Activated CD4-positive, alpha-beta memory T cell treated with anti-CD3 and anti-CD28 coated beads for 36 hours (primary cell): ENCODE measurements around the gene MTARC2. TPM values are rescaled to one million over a fixed set of nuclear protein-coding genes. Genes with fewer than 3 reads are reported as not detected.

Source experiments
- CTCF ChIA-PET: fragments of 350-600 bp; sonication (Branson Sonifier 250); formaldehyde crosslinking; loops from one replicate; lab custom pipeline; 2021; ENCODE audit warnings: antibody characterized with exemption, inconsistent platforms; lab: Charles Lee
- POLR2A ChIA-PET: fragments of 350-600 bp; sonication (Branson Sonifier 250); formaldehyde crosslinking; loops from one replicate; lab custom pipeline; 2021; ENCODE audit warnings: antibody characterized with exemption; lab: Charles Lee
- DNase-seq: peaks from one replicate; pipeline ENCODE4 v3.0.0-alpha.2; 2020
- H3K27ac Mint-ChIP-seq: one replicate; pipeline ENCODE4 v1.8.0; 2021; ENCODE audit warnings: mixed read lengths
- H3K27me3 Mint-ChIP-seq: one replicate; pipeline ENCODE4 v1.8.0; 2021; ENCODE audit warnings: mixed read lengths
- H3K36me3 Mint-ChIP-seq: one replicate; pipeline ENCODE4 v1.8.0; 2021; ENCODE audit warnings: mixed read lengths
- H3K4me1 Mint-ChIP-seq: one replicate; pipeline ENCODE4 v1.8.0; 2021; ENCODE audit warnings: low read depth, mixed read lengths
- H3K4me3 Mint-ChIP-seq: one replicate; pipeline ENCODE4 v1.8.0; 2021; ENCODE audit warnings: mild to moderate bottlenecking, mixed read lengths
- H3K9me3 Mint-ChIP-seq: one replicate; pipeline ENCODE4 v1.8.0; 2021; ENCODE audit warnings: mixed read lengths
- intact Hi-C: fragments of 100-400 bp; cut with micrococcal nuclease; formaldehyde crosslinking; loops from one replicate; pipeline ENCODE4 v1.15.1; 2023
- total RNA-seq, 2 experiments: library from RNA; stranded (reverse); gene quantifications; one replicate each; pipeline ENCODE4 v1.2.3, GENCODE V29; 2021

The MTARC2 gene
- total RNA-seq, 2 experiments from 2014 or later = not detected

- Mint-ChIP-seq H3K27ac (no peak overlapping the region), H3K4me3 (no peak overlapping the region), H3K36me3 (no peaks in the 10 kb centered on the region), H3K9me3 (no peaks in the 10 kb centered on the region), H3K4me1 (no peaks in the 10 kb centered on the region), H3K27me3 (peaks cover 7% of the 10 kb centered on the region)
- CTCF ChIA-PET = interaction anchor here (1.0 to 1.7 kb wide), 3 partner anchors 8 to 39 kb away, joined by 3 to 8 read pairs (median 4); no protein-coding TSS in a partner anchor
- POLR2A ChIA-PET = no interaction called here
- DNase-seq = no peak
- intact Hi-C loops = loop anchor here (10.0 kb wide), 1 partner anchor 588 kb away; no protein-coding TSS in a partner anchor
Measured at GRCh38 chr1:220772846-220773245, 24.7 kb downstream of the MTARC2 start.

- CTCF ChIA-PET = interaction anchor here (0.6 to 3.0 kb wide), 17 partner anchors 10 to 588 kb away, joined by 3 to 20 read pairs (median 4); partner anchors contain the start of genes MTARC1 and MTARC2
- POLR2A ChIA-PET = no interaction called here
- no peaks in the 10 kb centered on the region for H3K4me1 Mint-ChIP-seq
Measured at GRCh38 chr1:220775240-220775853, 27.2 kb downstream of the MTARC2 start.

GRCh38 chr1:220776254-220776653 lies 28.1 kb downstream of the MTARC2 start:
- peaks cover 3% of the 10 kb centered on the region for H3K27me3 Mint-ChIP-seq
- POLR2A ChIA-PET = no interaction called here
- no peaks in the 10 kb centered on the region for H3K9me3 Mint-ChIP-seq
- intact Hi-C loops = loop anchor here (1.0 to 10.0 kb wide), 3 partner anchors 86 to 591 kb away; partner anchors contain the start of gene C1orf115
- H3K27ac Mint-ChIP-seq = no peak overlapping the region
- H3K4me1 Mint-ChIP-seq = no peaks in the 10 kb centered on the region
- H3K4me3 Mint-ChIP-seq = no peak overlapping the region
- CTCF ChIA-PET = interaction anchor here (0.6 to 3.0 kb wide), 17 partner anchors 9 to 663 kb away, joined by 3 to 20 read pairs (median 4); partner anchors contain the start of gene MTARC1
- H3K36me3 Mint-ChIP-seq = no peaks in the 10 kb centered on the region
- DNase-seq = no peak

More at GRCh38 chr1:220775240-220775853, 27.2 kb downstream of the MTARC2 start:
- Mint-ChIP-seq H3K4me3 (no peak overlapping the region), H3K9me3 (no peaks in the 10 kb centered on the region), H3K36me3 (no peaks in the 10 kb centered on the region), H3K27ac (no peak overlapping the region), H3K27me3 (peaks cover 3% of the 10 kb centered on the region)
- DNase-seq = peak; percentile 49
- intact Hi-C loops = loop anchor here (5.0 to 10.0 kb wide), 2 partner anchors 483 to 591 kb away; no protein-coding TSS in a partner anchor

- intact Hi-C loops = loop anchor here (1.0 to 10.0 kb wide), 3 partner anchors 87 to 592 kb away; partner anchors contain the start of gene C1orf115
- DNase-seq = peak; percentile 76
- Mint-ChIP-seq H3K27me3 (peaks cover 6% of the 10 kb centered on the region), H3K36me3 (no peaks in the 10 kb centered on the region), H3K27ac (no peak overlapping the region), H3K4me3 (no peak overlapping the region), H3K9me3 (no peaks in the 10 kb centered on the region), H3K4me1 (no peaks in the 10 kb centered on the region)
- ChIA-PET POLR2A (no interaction called here), CTCF (interaction anchor here (0.6 to 3.0 kb wide), 15 partner anchors 9 to 664 kb away, joined by 3 to 20 read pairs (median 4); partner anchors contain the start of gene MTARC1)
Measured at GRCh38 chr1:220776720-220777326, 28.7 kb downstream of the MTARC2 start.

DNA sequence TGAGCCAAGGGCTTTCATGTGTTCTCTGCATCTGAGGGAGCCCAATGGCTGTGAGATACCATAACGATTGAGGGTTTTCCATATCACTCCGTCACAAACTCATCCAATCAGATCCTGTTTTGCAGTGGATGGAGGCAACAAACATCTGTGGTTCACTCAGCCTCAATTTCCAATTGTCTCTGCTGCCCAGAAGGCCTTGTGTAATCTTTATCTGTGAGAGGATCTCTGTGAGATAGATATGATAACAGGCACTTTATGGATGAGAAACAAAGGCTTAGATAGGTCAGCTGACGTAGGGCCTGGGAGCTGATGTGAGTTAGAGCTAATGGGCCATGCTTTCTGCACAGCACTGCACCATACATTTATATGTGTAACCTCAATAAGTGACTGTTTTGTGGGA lies 35.3 kb downstream of the MTARC2 start:
- ChIA-PET CTCF (interaction anchor here (1.3 kb wide), 1 partner anchor 12 kb away, joined by 3 read pairs; no protein-coding TSS in a partner anchor), POLR2A (no interaction called here)
- no peak overlapping the region for H3K27ac Mint-ChIP-seq
- H3K4me1 Mint-ChIP-seq = peaks cover 3% of the 10 kb centered on the region
- H3K4me3 Mint-ChIP-seq = no peak overlapping the region
- no peaks in the 10 kb centered on the region for H3K9me3 Mint-ChIP-seq
- H3K27me3 Mint-ChIP-seq = peaks cover 48% of the 10 kb centered on the region
- no peaks in the 10 kb centered on the region for H3K36me3 Mint-ChIP-seq
- DNase-seq = no peak
- intact Hi-C loops = no loop called here

DNA sequence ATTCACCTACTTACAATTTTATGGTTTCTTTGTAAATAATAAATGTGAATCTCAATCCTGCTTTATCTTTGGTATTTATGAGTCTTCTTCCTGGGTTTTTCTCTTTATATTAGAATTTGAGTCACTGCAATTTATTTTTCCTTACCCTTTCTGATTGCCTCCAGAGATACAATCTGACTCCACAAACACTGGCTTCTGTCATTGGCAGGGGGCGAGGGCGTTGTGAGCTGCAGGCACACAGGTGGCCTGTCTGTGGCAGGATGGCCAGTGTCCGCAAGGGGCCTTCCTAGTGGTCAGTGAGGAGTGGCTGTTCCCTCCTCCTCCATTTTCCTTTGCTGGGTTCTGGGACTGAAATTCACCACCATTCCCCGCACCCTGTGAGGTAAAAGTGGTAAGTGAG lies 36.6 kb downstream of the MTARC2 start:
- Mint-ChIP-seq H3K4me1 (peaks cover 3% of the 10 kb centered on the region), H3K27ac (no peak overlapping the region), H3K9me3 (no peaks in the 10 kb centered on the region), H3K36me3 (no peaks in the 10 kb centered on the region), H3K27me3 (peaks cover 59% of the 10 kb centered on the region), H3K4me3 (no peak overlapping the region)
- ChIA-PET CTCF (interaction anchor here (3.4 kb wide), 1 partner anchor 9 kb away, joined by 20 read pairs; no protein-coding TSS in a partner anchor), POLR2A (no interaction called here)
- intact Hi-C loops = no loop called here
- DNase-seq = no peak

DNA sequence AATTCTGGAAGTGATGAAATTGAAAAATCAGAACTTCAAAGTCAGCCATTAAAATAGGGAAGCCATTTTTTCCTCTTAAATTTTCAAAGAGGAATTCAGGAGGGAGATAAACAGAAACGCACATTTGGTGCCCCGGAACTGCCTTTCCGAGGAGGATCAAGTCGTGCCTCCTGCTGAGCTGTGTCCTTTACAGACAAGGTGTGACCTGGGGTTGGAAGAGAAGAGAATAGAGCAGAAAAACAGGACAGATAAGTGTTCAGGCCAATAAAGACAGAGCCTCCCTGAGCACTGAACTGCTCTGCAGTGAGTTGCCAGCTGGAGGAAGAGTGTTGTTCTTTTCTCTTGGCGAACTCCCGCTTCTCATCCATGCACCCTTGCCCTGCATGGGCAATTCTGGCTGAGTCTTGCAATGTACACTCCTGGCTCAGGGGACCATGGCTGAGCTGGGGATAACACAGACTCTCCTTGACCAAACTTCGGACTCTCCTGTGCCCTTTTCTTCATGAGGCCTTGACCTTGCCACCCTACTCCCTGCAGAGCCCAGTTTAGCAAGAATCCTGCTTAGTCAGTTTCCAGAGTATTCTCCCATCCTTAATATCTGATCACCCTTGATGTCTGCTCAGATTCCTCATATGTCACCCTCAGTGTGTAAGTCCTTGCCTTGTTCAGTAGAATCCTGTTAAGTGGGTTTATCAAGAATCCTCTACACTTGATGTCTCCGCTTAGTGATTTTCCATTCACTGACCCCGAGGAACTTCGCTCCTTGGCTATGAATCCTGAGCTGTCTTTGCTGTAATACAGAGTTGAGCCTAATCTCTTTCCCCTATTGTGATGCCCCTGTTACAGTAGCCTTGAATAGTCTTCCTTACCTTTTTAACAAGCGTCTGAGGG lies 37.3 kb downstream of the MTARC2 start:
- H3K27me3 Mint-ChIP-seq = peaks cover 61% of the 10 kb centered on the region
- ChIA-PET POLR2A (no interaction called here), CTCF (interaction anchor here (0.6 to 3.4 kb wide), 2 partner anchors 9 to 489 kb away, joined by 3 to 20 read pairs; no protein-coding TSS in a partner anchor)
- DNase-seq = no peak
- H3K36me3 Mint-ChIP-seq = no peaks in the 10 kb centered on the region
- H3K27ac Mint-ChIP-seq = no peak overlapping the region
- H3K9me3 Mint-ChIP-seq = no peaks in the 10 kb centered on the region
- H3K4me3 Mint-ChIP-seq = no peak overlapping the region
- intact Hi-C loops = no loop called here
- peaks cover 3% of the 10 kb centered on the region for H3K4me1 Mint-ChIP-seq

DNA sequence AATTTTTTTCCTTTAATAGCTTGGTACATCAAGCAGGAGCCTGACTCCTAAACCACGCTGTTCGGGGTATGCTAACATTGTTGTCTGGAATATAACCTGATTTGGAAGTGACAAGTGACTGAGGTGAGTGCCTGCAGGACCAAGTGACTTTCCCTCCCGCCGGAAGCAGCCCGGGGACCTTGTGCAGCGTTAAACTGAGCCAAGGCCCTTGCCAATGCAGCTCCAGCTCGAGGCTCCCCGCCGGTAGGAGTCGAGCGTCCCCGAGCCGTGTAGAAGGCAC lies 37.9 kb downstream of the MTARC2 start:
- Mint-ChIP-seq H3K36me3 (no peaks in the 10 kb centered on the region), H3K9me3 (no peaks in the 10 kb centered on the region), H3K4me3 (no peak overlapping the region), H3K27ac (no peak overlapping the region), H3K27me3 (peaks cover 61% of the 10 kb centered on the region), H3K4me1 (peaks cover 3% of the 10 kb centered on the region)
- intact Hi-C loops = no loop called here
- DNase-seq = no peak
- CTCF ChIA-PET = interaction anchor here (0.6 to 3.4 kb wide), 2 partner anchors 10 to 490 kb away, joined by 3 to 20 read pairs; no protein-coding TSS in a partner anchor
- POLR2A ChIA-PET = no interaction called here

DNA sequence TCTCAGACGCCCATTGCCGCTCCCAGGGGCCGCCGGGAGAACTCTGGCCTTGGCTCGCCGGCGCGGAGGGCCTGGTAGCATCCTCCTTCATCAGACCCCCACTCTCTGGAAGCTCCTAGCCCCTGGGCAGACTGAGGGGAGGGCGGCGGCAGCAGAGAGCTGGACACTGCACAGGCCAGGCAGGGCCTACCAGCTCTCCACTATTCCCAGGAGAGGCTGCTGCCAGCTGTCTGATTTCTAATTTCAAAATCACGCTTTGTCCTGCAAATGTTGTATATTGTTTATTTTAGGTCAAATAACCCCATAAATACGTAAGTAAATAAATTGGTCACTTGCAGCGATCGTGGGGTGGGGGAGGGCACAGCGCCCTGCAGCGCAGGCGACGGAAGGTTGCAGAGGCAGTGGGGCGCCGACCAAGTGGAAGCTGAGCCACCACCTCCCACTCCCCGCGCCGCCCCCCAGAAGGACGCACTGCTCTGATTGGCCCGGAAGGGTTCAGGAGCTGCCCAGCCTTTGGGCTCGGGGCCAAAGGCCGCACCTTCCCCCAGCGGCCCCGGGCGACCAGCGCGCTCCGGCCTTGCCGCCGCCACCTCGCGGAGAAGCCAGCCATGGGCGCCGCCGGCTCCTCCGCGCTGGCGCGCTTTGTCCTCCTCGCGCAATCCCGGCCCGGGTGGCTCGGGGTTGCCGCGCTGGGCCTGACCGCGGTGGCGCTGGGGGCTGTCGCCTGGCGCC lies 38.4 kb downstream of the MTARC2 start, which contains the start of gene MTARC1:
MTARC1 (plus strand) TSS at position 577 of the 732 bp plus-strand sequence; CDS start at position 609, 32 bp downstream.
- Mint-ChIP-seq H3K4me3 (peak within 1 kb of the TSS; percentile 18), H3K27me3 (peaks cover 61% of the 10 kb centered on the region), H3K4me1 (peaks cover 3% of the 10 kb centered on the region), H3K9me3 (no peaks in the 10 kb centered on the region), H3K36me3 (no peaks in the 10 kb centered on the region), H3K27ac (no peak within 1 kb of the TSS)
- intact Hi-C loops = no loop called here
- ChIA-PET POLR2A (no interaction called here), CTCF (interaction anchor here (0.6 to 3.4 kb wide), 2 partner anchors 10 to 490 kb away, joined by 3 to 20 read pairs; no protein-coding TSS in a partner anchor)
- DNase-seq = no peak

DNA sequence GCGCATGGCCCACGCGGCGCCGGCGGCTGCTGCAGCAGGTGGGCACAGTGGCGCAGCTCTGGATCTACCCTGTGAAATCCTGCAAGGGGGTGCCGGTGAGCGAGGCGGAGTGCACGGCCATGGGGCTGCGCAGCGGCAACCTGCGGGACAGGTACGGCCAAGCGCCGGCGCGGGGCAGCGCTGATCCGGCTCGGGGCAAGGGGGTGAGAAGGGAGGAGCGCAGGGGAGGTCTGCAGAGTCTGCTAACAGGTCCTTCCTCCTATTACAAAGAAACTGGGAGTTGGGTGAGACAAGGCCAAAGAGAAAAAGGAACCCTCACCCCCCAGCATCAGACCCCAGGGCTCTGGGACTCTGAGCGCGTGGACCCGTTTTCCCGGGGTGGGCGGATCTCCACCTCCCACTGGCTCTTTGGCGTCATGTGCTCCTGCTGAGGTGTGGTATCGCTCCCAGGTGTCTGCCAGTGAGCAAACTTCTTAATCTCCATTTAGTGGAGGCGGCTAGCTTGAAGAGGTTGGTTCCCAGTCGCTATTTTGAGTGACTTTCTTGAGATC lies 39.0 kb downstream of the MTARC2 start:
- no peaks in the 10 kb centered on the region for H3K36me3 Mint-ChIP-seq
- intact Hi-C loops = no loop called here
- peaks cover 58% of the 10 kb centered on the region for H3K27me3 Mint-ChIP-seq
- H3K4me1 Mint-ChIP-seq = peaks cover 3% of the 10 kb centered on the region
- DNase-seq = no peak
- no peak overlapping the region for H3K27ac Mint-ChIP-seq
- H3K9me3 Mint-ChIP-seq = no peaks in the 10 kb centered on the region
- peak overlapping the region; percentile 18 for H3K4me3 Mint-ChIP-seq
- CTCF ChIA-PET = interaction anchor here (3.4 kb wide), 1 partner anchor 11 kb away, joined by 20 read pairs; no protein-coding TSS in a partner anchor
- POLR2A ChIA-PET = no interaction called here

- intact Hi-C loops = no loop called here
- ChIA-PET POLR2A (no interaction called here), CTCF (interaction anchor here (0.7 kb wide), 1 partner anchor 1692 kb away, joined by 4 read pairs; no protein-coding TSS in a partner anchor)
- Mint-ChIP-seq H3K4me1 (peaks cover 3% of the 10 kb centered on the region), H3K9me3 (no peaks in the 10 kb centered on the region), H3K4me3 (no peak overlapping the region), H3K36me3 (no peaks in the 10 kb centered on the region), H3K27me3 (peaks cover 48% of the 10 kb centered on the region), H3K27ac (no peak overlapping the region)
- no peak for DNase-seq
Measured at GRCh38 chr1:220788900-220789299, 40.8 kb downstream of the MTARC2 start.
